ENCODE measurements around the gene RHBDF2.

RHBDF2 gene

DNA sequence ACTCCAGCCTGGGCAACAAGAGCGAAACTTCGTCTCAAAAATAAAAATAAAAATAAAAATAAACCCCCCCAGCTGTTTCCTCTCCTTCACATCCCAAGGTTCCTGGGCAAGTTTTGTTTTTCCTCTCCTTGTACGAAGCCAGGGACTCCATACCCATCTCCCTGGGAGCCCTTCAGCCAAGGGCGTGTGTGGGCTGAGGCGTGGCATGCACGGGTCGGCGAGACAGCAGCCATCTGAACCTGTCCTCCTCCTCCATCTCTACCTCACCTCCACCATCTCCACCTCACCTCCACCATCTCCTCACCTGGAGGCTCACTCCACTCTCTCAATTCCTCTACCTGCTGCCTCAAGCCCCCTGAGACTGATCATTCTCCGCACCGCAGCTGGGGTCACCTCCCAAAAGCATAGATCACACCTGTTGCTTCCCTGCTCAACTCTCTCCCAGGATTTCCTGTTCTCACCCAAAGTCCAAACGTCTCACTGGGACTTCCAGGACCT is 16.9 kb downstream of the RHBDF2 start:
- in situ Hi-C loops (cut with MboI; ENCODE audit: low sequenced_read_pairs) = loop anchor here (10.0 kb wide), 1 partner anchor 59 kb away; no protein-coding TSS in a partner anchor

GRCh38 chr17:76481071-76481655 is 20.1 kb downstream of the RHBDF2 start:
- in situ Hi-C loops (cut with MboI; ENCODE audit: low sequenced_read_pairs) = loop anchor here (10.0 kb wide), 1 partner anchor 56 kb away; no protein-coding TSS in a partner anchor

DNA sequence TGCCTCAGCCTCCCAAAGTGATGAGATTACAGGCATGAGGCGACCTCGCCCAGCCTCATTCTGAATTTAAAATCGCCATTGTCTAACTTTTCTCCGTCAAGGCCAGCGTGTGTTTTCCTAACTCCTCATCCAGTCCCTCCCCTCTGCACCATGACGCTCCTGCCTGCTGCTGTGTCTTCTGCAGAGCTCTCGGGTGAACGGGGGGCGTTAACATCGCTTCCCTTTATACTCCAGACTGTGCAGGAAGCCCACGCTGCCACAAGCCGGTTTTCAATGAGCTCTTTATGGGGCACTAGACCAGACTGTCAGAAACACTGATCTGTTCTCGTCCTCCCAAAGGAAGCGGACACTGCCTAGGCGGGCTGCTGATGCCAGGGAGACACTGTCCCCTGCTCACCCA is 20.6 kb downstream of the RHBDF2 start:
- in situ Hi-C loops (cut with MboI; ENCODE audit: low sequenced_read_pairs) = loop anchor here (10.0 kb wide), 1 partner anchor 56 kb away; no protein-coding TSS in a partner anchor

GRCh38 chr17:76479515-76480060 is 21.6 kb downstream of the RHBDF2 start:
- in situ Hi-C loops (cut with MboI; ENCODE audit: low sequenced_read_pairs) = loop anchor here (10.0 kb wide), 1 partner anchor 55 kb away; no protein-coding TSS in a partner anchor

- in situ Hi-C loops (cut with MboI; ENCODE audit: low sequenced_read_pairs) = no loop called here
Observed at GRCh38 chr17:76478730-76479514, 22.3 kb downstream of the RHBDF2 start.

DNA sequence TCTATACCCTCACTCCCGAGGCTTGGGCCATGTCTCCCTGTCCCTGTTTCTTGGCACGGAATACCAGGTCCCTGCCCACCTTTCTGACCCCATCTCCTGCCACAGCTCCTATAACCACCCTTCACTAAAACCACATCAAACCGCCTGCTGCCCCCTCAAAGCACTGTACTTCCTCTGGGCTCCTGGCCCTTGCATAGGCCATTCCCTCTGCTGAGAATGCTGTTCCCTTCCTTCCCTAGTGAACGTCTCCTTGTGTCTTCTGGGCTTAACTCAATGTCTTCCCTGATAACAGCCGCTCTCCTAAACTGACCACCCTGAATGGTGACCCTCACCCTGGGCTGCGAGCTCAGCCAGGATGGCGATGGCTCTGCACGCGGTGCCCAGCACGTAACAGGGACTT is 23.1 kb downstream of the RHBDF2 start:
- in situ Hi-C loops (cut with MboI; ENCODE audit: low sequenced_read_pairs) = no loop called here

GRCh38 chr17:76477576-76477975 is 23.6 kb downstream of the RHBDF2 start:
- in situ Hi-C loops (cut with MboI; ENCODE audit: low sequenced_read_pairs) = no loop called here

DNA sequence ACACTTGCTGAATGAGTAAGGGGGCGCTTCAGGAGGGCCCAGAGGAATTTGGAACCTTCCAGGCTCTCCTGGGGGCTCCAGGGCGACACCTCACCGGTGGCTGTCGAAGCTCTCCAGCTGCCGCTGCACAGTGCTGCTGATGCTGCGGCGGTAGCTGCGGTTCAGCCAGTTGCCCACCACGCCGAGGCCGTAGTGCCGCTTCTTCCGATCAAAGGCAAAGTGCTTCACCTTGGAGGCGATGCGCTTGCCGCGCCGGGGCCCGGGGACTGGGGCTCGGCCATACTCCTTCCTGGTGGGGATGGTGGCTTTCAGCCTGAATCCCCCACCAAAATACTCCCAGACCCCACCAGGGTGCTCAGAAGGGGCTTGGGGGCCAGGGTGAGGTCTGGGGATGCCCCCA is 24.5 kb downstream of the RHBDF2 start:
- in situ Hi-C loops (cut with MboI; ENCODE audit: low sequenced_read_pairs) = no loop called here

DNA sequence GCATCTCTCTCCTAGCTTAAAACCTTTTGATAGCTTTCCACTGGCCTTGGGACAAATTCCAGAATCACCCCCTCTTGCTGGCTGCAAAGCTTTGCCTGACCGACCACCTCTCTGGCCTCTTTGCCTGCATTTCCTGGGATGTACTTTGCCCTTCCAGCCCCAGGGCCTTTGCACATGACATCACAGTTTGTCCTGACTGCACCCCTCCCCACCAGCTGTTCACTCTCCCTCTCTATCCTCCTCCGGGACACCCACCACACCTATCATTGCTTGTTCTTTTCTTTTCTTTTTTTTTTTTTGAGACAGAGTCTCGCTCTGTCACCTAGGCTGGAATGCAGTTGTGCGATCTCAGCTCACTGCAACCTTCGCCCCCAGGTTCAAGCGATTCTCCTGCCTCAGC is 25.9 kb downstream of the RHBDF2 start:
- in situ Hi-C loops (cut with MboI; ENCODE audit: low sequenced_read_pairs) = no loop called here

DNA sequence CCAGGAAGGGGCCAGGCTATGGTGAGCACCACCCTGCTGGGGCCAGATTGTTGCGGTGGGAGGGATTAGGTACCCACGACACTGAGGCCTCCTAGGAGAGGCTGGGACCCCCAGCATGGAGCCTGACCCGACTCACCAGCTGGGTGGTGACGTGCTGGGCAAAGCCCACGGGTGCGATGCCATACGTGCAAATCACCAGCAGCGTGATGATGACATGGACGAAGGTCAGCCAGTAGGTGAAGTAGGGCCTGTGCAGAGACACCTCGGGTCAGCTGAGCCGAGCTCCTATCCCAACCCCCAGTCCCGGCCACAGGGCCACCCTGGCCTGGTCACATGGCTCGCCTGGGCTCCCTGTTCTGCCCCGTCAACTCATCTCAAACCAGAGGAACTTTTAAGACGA is 26.3 kb downstream of the RHBDF2 start:
- in situ Hi-C loops (cut with MboI; ENCODE audit: low sequenced_read_pairs) = no loop called here

DNA sequence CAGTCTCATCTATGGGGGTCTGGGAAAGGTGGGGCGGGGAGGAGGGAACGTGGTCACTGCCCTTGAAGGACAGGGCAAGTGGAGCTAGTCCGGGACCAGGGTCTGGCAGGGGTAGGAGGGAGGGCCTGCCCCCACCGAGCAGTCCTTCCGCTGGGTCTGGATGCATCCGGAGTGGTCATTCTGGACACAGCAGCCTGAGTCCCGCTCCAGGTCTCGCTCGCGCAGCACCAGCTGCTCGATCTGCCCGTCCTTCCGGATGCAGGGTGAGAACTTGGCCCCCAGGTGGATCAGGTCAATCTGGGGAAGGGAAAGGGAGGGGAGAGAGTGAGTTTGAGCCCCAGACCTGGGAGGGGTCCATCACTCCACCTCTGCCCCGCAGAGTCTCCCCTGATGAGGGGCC is 27.0 kb downstream of the RHBDF2 start:
- in situ Hi-C loops (cut with MboI; ENCODE audit: low sequenced_read_pairs) = no loop called here

GRCh38 chr17:76473541-76473985 is 27.7 kb downstream of the RHBDF2 start:
- in situ Hi-C loops (cut with MboI; ENCODE audit: low sequenced_read_pairs) = no loop called here

GRCh38 chr17:76472726-76473125 is 28.5 kb downstream of the RHBDF2 start:
- in situ Hi-C loops (cut with MboI; ENCODE audit: low sequenced_read_pairs) = no loop called here

GRCh38 chr17:76472258-76472645 is 29.0 kb downstream of the RHBDF2 start:
- in situ Hi-C loops (cut with MboI; ENCODE audit: low sequenced_read_pairs) = no loop called here

DNA sequence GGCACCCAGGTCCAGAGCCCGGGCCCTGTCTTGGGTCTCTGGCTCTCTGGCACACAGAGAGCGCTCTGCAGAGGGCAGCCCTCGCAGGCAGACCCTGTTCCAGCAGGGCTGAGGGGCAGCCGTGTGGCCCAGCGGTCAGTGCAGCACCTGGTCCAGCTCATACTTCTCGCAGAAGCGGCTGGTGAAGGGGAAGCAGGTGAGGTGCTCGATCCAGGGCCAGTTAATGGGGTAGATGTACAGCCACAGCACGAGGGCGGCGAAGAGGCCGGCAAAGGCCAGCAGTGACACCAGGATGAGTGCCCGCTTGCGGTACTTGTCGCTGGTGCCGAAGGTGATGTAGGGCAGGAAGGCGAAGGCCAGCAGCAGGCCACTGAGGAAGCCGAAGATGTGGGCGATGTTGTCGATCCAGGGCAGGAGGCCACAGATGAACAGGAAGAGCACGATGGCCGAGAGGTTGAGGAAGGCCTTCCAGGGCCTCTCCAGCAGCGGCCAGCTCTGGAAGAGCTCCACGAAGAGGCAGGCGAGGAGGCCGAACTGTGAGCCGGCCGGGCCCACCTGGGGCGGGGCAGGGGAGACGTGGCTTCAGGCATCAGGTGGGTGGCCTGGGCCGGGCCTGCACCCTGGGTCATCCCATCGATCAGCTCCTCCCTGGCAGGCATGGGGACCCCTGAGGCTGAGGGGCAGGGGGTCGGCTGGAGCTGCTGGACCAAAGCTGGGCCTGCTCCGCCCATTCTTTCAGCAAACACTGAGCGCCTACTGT is 29.5 kb downstream of the RHBDF2 start:
- in situ Hi-C loops (cut with MboI; ENCODE audit: low sequenced_read_pairs) = no loop called here

GRCh38 chr17:76469991-76470739 is 31.1 kb downstream of the RHBDF2 start:
- in situ Hi-C loops (cut with MboI; ENCODE audit: low sequenced_read_pairs) = loop anchor here (5.0 to 10.0 kb wide), 2 partner anchors 37 to 175 kb away; no protein-coding TSS in a partner anchor

- in situ Hi-C loops (cut with MboI; ENCODE audit: low sequenced_read_pairs) = loop anchor here (5.0 to 10.0 kb wide), 2 partner anchors 38 to 175 kb away; no protein-coding TSS in a partner anchor
Observed at GRCh38 chr17:76469076-76469990, 31.9 kb downstream of the RHBDF2 start.

DNA sequence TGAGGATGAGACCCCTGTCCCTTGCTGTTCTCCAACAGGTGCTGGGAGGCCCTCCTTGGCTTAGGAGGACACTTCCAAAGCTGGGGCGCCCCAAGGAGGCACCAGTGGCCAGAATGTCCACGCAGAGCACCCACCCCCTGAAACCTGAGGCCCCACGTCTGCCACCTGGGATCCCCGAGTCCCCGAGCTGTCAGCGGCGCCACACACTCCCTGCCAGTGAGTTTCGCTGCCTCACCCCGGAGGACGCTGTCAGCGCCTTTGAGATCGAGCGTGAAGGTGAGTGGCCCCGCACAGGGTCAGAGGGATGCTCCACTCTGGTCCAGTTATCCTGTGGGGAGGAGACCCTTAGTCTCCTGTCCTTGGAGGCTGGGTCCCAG is 32.6 kb downstream of the RHBDF2 start:
- in situ Hi-C loops (cut with MboI; ENCODE audit: low sequenced_read_pairs) = loop anchor here (5.0 to 10.0 kb wide), 2 partner anchors 39 to 174 kb away; no protein-coding TSS in a partner anchor
